Measurements from ENCODE around the gene ELMOD1.
A peak's percentile ranks its signal among the peaks of the same experiment; 100 is the strongest.
"Not testable (repeated sequence)": the region's sequence is repeated elsewhere in the genome, so short reads cannot be mapped to it uniquely, and the experiment has no call there.

Gene ELMOD1

DNA sequence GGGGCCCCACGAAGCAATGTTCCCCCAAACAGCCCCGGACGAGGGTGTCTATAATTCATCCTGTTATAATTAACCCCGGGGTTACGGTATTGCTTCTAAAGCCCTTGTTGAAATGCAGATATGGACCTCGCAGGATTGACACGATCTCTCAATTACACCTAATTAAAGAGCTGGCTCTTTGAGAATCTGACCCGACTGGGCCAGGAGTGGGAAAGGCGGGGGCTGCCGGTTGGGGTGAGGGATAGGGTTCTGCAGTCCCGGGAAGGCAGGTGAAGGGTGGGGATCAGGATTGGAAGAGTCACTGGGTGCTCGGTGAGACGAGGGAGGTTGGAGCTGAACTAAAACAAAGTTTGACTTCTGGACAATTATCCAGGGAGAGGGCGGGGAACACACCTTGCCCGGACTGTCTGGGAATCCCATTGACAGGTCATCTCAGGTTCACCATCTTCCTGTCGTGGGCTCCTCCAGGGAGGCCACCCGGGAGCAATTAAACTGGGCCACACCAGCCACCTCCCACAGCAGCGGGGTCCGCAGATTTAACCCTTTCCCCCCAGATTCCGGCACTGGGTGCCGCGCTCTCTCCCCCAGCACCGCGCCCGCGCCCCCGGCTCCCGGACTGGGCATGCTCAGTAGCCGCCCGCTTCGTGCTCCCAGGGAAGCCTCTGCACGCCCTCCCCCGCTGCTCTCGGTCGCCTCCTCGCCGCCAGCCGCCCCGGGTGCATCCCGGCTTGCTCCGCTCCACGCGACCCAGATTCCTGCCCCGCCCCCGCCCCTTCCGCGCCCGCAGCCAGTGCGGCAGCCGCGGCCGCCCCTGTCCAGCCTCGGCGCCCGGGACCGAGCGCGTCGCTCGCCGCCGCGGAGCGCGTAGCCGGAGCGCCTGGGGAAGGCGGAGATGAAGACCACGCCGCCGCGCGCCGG is at the start of gene ELMOD1:
ELMOD1 (plus strand) TSS at position 688 of the 918 bp plus-strand sequence. CDS start 27,043 bp downstream, outside the sequence.
- peak; percentile 37 to 48 for DNase-seq

GRCh38 chr11:107545101-107545514 is 45.8 kb upstream of the ELMOD1 start:
- DNase-seq, result no peak

GRCh38 chr11:107547961-107548360 is 43.0 kb upstream of the ELMOD1 start:
- DNase-seq, result no peak

- DNase-seq, result peak; percentile 15 to 25
Observed at GRCh38 chr11:107549253-107549953, 41.5 kb upstream of the ELMOD1 start.

DNA sequence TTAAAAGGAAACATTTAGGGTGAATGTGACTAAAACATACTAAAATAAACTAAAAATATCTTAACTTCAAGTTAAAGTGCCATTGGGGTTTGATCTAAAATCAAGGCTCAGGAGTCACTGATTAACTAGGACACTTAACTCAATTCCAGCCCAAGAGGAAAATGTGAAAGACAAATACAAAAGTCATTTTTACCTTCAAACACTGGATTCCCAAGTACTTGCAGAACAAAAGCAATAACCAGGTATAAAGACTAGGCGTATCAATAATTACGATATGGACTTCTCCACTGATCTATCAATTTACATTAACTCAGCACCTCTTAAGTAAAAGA is 41.0 kb upstream of the ELMOD1 start:
- no peak for DNase-seq

DNA sequence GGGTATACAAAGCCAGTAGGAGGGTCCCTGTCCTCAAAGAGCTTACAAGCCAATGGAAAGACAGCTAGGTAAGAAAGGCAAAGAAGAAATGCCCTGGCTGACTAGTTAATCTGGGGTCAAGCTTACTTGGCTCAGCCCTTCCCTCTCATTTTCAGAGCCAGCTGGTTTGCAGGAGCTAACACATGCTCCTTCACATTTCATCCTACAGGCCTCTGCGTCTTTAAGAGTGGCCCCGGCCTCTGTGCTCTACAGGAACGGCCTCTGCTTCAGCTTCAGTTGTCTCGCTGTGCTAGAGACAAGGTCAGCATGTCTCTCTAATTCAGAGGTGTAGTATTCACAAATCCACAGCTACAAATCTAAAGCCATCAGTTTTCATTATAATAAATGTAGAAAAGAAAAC is 40.6 kb upstream of the ELMOD1 start:
- no peak for DNase-seq

DNA sequence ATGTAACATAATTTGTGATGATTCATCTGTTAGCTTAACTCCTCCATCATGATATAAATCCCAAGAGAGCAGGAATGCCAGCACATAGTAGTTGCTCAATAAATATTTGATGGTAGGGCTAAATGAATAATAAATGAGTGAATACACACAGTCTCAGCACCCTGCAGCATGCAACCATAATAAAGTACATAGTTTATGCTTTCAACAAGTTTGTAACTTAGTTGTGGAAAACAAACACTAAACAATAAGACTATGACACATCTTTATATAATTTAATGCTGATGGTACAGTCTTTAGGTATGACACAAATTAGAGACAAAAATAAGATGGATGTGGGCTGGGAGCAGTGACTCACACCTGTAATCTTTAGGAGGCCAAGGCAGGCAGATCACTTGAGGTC is 29.3 kb upstream of the ELMOD1 start:
- DNase-seq, result peak; percentile 8 to 14

GRCh38 chr11:107562647-107563208 is 28.2 kb upstream of the ELMOD1 start:
- DNase-seq, result no peak

DNA sequence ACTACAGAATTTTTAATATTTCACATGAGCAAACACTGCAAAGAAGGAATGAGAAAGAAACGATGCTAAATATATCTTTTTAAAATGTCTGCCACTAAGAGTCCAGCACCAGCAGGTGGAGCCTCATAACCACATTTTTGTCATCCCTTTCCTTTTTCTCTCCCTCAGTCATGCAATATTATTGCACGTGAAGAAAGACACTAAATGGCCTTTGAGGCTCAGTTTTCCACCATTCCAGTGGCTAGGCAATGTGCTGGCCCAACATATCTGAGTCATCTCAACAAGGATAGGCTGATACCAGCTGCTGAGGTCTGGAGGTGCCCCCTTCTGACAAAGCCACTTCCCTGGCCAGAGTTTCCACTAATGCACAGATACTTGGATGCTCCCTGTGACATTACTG is 27.2 kb upstream of the ELMOD1 start:
- peak; percentile 17 to 37 for DNase-seq

DNA sequence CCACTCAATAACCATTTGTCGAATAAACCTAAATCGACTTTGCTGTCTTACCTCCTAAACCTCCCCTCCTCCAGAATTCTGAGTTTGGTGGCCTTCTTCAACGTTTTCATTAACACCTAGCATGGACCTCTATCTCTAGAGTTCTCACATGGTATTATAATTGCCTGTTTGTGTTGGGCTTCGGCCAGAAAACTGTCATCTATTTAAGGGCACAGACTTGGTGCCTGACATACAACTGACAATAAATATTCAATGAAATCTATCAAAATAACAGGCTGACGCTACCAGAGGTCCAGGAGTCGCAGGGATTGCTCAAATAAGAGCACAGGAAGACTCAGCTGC is 26.1 kb upstream of the ELMOD1 start:
- DNase-seq, result no peak

DNA sequence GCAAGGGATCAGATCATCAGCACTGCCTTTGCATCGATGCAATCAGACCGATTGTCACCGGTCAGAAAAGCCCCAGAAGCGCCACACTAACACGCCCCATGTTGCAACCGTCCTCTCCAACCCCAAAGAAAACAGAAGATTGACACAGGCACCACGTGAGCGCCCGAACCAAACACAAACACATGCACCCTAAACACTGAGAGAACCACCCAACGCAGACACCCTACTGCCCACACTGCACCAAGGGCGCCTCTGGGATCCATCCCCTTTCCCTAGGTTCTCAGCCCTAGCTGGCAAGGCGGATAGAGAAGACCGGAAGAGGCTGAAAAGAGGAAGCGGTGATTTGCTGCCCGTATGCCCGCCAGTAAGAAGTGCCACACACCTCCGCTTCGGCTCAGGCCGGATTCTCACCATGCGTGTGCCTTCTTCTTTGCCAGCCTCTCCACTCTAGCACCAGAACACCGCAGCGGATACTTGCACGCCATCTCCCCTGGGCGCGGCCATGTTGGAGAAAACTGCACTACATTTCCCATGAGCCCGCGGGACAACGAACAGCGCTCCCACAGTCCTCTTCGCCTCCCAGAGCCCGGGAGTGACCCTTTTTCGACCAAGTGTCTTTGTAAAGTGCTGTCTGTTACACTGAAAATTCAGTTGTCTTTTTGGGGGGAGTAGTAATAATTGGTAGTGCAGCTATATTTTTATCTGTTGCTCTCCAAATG is 25.6 kb upstream of the ELMOD1 start, which contains the start of gene ALKBH8:
ALKBH8 (minus strand) TSS at position 517 of the 719 bp plus-strand sequence. CDS start 4,842 bp downstream, outside the sequence.
- DNase-seq, result peak; percentile 77 to 83

- not testable (repeated sequence) for DNase-seq
Observed at GRCh38 chr11:107565955-107566501, 24.9 kb upstream of the ELMOD1 start.

- no peak for DNase-seq
Observed at GRCh38 chr11:107566569-107566968, 24.4 kb upstream of the ELMOD1 start.

- no peak for DNase-seq
Observed at GRCh38 chr11:107567739-107568335, 23.1 kb upstream of the ELMOD1 start.

- no peak for DNase-seq
Observed at GRCh38 chr11:107570015-107570414, 20.9 kb upstream of the ELMOD1 start.

DNA sequence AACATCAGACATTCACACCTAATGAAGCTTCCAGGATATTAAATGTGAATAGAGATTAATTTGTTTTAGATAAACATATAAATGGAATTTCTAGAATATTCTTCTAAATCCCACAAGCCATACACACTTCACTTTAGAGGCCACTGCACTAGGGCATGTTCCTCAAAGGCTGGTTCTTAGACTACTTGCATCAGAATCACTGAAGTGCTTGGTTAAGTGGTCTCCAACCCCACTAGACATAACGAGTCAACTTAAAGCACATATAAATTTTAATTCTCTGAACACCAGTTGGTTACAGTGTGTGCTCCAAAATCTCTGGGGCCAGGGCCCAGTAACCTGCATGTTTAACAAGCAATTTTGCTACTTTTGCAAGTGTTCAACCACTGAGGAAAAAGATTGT is 17.5 kb upstream of the ELMOD1 start:
- no peak for DNase-seq

DNA sequence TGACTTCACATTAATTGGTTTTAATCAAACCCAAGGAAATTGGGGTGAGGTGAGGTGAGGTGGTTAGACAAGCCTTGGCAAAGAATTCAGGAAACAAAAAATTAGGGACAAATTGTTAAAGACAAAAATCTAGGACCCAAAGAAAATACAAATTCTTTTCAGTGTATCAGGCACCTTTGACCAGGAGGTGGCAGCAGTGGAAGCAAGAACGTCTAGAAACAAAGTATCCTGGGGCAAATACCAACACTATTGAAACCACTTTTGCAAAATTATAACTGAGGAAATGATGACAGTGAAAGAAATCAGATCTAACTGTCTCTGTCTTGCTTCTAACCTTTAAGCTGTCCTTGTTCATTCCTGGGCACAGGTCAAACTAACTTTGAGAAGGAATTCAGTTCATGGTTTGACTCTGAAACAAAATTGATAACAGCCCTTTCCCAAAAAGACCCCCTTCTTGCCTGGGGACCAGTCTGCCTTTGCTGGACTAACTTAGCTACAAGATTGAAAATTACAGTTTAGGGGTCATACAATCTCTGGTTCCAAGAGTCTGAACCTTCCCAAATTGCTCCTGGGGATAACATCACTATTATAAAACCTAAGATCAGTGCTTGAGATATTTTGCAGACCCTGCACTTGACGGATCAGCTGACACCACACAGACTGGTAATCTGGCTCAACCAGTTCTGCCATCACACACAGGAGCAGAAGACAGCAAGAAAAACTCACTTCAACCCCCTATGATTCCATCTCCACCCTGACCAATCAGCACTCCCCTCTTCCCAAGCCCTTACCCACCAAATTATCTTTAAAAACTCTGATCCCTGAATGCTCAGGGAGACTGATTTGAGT is 14.2 kb upstream of the ELMOD1 start:
- DNase-seq, result peak; percentile 62 to 72

DNA sequence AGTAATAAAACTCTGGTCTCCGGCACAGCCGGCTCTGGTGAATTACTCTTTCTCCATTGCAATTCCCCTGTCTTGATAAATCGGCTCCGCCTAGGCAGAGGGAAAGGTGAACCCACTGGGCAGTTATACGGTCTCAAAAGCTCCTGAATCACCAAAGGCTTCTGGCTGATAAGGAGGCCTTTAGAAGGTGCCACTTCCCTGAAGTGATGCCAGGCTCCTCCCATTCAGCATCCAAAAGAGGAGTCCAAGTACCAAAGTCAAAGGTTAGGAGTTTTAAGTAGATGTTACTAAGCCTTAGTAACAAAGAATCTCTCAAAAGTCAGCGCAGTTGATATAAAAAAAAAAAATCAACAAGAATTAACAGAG is 13.6 kb upstream of the ELMOD1 start:
- DNase-seq, result no peak

DNA sequence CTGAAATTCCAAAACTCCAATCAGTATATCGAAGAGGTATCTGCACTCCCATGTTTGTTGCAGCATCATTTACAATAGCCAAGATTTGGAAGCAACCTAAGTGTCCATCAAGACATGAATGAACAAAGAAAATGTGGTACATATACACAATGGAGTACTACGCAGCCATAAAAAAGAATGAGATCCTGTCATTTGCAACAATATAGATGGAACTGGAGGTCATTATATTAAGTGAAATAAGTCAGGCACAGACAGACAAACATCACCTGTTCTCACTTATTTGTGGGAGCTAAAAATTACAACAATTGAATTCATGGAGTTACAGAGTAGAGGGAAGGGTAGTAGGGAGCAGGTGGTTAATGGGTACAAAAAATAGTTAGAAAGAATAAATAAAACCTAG is 11.8 kb upstream of the ELMOD1 start:
- not testable (repeated sequence) for DNase-seq

DNA sequence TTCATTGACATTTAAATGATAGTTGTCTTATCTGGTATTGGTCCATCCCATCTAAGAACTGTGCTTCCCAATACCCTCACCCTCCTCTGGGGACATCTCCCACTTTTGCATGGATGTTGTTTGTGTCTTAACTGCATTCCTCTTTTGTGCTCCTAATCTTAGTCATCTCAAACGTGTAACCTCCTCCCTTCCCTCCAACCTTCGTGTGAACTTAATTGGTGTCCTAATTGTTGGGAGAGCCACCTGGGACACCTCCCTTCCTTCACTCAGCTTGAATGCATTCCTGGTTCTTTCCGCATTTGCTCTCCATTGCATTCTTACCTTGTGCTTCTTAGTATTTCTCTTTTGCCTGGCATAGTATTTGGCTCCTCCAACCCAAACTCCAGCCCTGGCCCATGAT is 9.8 kb upstream of the ELMOD1 start:
- no peak for DNase-seq

DNA sequence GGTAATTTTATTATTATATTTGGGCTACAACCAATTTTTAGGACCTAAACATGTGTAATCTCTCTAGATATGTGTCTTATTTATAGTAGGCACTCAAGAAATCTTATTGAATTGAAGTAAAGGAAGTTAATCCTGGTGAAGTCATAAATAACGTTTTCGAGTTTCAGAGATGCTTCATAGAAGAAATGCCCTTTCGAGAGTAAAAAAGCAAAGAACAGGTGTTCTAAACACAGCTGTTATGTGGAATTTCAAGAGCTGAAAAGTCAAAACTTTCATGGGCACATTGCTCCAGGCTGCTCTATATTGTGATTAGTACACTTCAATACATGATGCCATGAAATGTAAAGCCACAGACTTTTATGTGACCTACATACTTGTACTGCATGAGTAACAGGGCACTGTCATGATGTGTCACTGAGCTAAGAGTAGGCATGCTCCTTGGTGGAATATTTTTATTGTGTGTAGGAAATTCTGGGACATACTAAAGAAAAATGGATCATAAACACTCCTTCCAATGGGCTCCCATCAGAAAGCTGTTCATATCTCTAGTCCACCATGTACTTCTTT is 7.2 kb upstream of the ELMOD1 start:
- no peak for DNase-seq

Measured in activated CD4-positive, alpha-beta T cell treated with anti-CD3 and anti-CD28 coated beads, Interleukin-2, amount 50 U/mL, for 48 hours (primary cell).